Measurements from ENCODE around the gene TMEM30A.

GRCh38 chr6:75243333-75244062 is 41.1 kb downstream of the TMEM30A start, which contains the start of gene COX7A2:
- TF ChIP-seq YY1 (IDR thresholded peaks at IDR 0.05; ENCODE audit: insufficient read depth, insufficient read length) (peak; percentile 60), ZNF274 (IDR thresholded peaks at IDR 0.05; ENCODE audit: low read depth, low read length) (no peak), SUZ12 (IDR thresholded peaks at IDR 0.05; ENCODE audit: extremely low read depth, insufficient read depth, insufficient read length) (no peak)
